ENCODE data around the gene JAK1.

The JAK1 gene

GRCh38 chr1:64893921-64894320 lies 72.4 kb downstream of the JAK1 start:
- no peaks in the 10 kb centered on the region for H3K36me3 ChIP-seq (ENCODE audit: control insufficient read depth, insufficient read depth, low read length)
- no peak overlapping the region for H3K4me3 ChIP-seq (ENCODE audit: low read depth, low read length)
- no peak overlapping the region for H3K9ac ChIP-seq (ENCODE audit: low read depth, low read length)
- peaks cover 20% of the 10 kb centered on the region for H3K4me1 ChIP-seq (ENCODE audit: control insufficient read depth, insufficient read depth, low read length)
- H3K27me3 ChIP-seq (ENCODE audit: control insufficient read depth, insufficient read depth, low read length), result no peaks in the 10 kb centered on the region
- H3K9me3 ChIP-seq (ENCODE audit: control insufficient read depth, insufficient read depth, low read length), result no peaks in the 10 kb centered on the region

DNA sequence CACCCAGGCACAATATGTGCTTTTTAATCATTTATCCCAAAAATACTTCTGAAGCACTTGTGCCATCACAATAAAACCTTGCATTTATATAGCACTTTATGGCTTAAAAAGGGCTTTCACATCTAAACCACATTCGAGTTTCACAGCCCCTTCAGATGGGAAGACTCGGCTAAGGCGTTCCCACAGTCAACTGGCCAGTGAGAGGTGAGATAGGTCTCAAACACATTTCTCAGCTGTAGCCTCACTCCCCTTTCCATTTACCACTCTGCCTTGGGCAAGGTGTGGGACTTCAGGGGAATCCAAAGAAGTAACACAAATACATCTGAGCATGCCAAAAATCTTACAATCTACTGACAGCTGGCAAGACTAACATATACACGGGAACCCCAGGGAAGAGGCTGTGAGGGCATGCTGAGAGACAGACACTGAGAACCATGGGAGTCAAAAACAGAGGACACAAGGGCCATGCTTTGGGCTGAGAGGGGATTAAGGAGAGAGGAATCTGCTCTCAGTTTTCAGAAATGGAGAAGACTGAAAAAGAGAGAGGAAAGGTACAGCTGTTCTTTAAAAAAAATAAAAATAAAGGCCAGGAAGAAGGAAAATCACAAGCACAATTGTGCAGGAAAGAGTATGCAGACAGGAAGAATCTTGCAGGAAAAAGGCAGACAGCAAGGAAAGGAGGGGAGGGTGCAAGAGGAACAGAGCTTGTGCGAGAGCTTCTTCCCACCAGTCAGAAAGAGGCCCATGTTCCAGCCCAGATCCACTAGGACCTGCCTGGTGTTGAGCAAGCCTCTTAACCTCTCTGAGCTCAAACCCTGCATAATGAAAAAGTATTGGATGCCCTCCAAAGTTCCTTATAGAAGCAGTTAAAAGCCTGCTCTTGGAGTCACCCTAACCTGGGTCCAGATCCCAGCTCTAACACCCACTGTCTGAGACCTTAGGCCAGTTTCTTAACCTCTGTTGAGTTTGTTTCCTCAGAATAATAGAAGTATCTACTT lies 73.5 kb downstream of the JAK1 start:
- H3K36me3 ChIP-seq (ENCODE audit: control insufficient read depth, insufficient read depth, low read length), result no peaks in the 10 kb centered on the region
- H3K27me3 ChIP-seq (ENCODE audit: control insufficient read depth, insufficient read depth, low read length), result no peaks in the 10 kb centered on the region
- peaks cover 14% of the 10 kb centered on the region for H3K4me1 ChIP-seq (ENCODE audit: control insufficient read depth, insufficient read depth, low read length)
- H3K9ac ChIP-seq (ENCODE audit: low read depth, low read length), result no peak overlapping the region
- no peaks in the 10 kb centered on the region for H3K9me3 ChIP-seq (ENCODE audit: control insufficient read depth, insufficient read depth, low read length)
- H3K4me3 ChIP-seq (ENCODE audit: low read depth, low read length), result no peak overlapping the region

DNA sequence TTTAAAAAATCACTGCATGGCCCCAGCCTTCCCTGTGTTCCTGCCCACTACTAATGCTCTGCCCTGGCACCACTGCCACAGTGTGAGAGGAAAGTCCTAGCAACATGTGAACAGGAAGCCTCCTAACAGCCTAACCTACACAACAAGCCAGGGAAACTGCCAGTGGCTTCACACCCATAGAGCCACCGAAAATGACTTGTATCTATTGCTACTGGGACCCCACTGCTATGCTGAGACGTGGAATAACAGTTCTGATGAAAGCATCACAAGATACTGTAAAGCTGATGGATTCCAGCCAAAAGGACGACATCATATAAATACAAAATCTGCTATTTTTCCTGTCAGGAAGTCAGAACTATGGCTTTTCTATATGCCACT lies 74.9 kb downstream of the JAK1 start:
- Histone ChIP-seq H3K9ac (ENCODE audit: low read depth, low read length) (no peak overlapping the region), H3K9me3 (ENCODE audit: control insufficient read depth, insufficient read depth, low read length) (no peaks in the 10 kb centered on the region), H3K36me3 (ENCODE audit: control insufficient read depth, insufficient read depth, low read length) (no peaks in the 10 kb centered on the region), H3K4me3 (ENCODE audit: low read depth, low read length) (no peak overlapping the region), H3K4me1 (ENCODE audit: control insufficient read depth, insufficient read depth, low read length) (peaks cover 8% of the 10 kb centered on the region), H3K27me3 (ENCODE audit: control insufficient read depth, insufficient read depth, low read length) (no peaks in the 10 kb centered on the region)

GRCh38 chr1:64890699-64891447 lies 75.5 kb downstream of the JAK1 start:
- Histone ChIP-seq H3K9ac (ENCODE audit: low read depth, low read length) (no peak overlapping the region), H3K4me1 (ENCODE audit: control insufficient read depth, insufficient read depth, low read length) (peaks cover 7% of the 10 kb centered on the region), H3K36me3 (ENCODE audit: control insufficient read depth, insufficient read depth, low read length) (no peaks in the 10 kb centered on the region), H3K4me3 (ENCODE audit: low read depth, low read length) (no peak overlapping the region), H3K27me3 (ENCODE audit: control insufficient read depth, insufficient read depth, low read length) (no peaks in the 10 kb centered on the region), H3K9me3 (ENCODE audit: control insufficient read depth, insufficient read depth, low read length) (no peaks in the 10 kb centered on the region)

GRCh38 chr1:64887689-64888217 lies 78.6 kb downstream of the JAK1 start:
- Histone ChIP-seq H3K9me3 (ENCODE audit: control insufficient read depth, insufficient read depth, low read length) (no peaks in the 10 kb centered on the region), H3K4me1 (ENCODE audit: control insufficient read depth, insufficient read depth, low read length) (peaks cover 2% of the 10 kb centered on the region), H3K27me3 (ENCODE audit: control insufficient read depth, insufficient read depth, low read length) (no peaks in the 10 kb centered on the region), H3K36me3 (ENCODE audit: control insufficient read depth, insufficient read depth, low read length) (no peaks in the 10 kb centered on the region), H3K9ac (ENCODE audit: low read depth, low read length) (no peak overlapping the region), H3K4me3 (ENCODE audit: low read depth, low read length) (no peak overlapping the region)

DNA sequence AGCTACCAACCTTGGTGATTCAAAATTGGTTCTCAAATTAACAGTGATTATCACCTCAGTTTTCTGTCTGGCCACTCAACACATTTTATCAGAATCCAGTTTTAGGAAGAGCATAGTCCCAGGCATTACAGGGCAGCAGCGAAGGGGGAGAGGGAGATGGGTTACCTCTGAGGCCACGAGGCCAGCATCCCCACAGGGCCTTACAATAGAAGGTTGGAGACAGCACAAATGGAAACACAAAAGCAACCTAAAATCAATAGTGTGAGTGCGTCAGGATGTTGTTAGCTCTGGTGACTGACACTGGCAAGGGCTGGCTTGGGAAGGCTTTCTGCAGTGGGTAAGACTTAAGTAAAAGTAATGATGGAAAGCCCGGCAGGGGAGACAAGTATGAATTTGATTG lies 79.5 kb downstream of the JAK1 start:
- no peak overlapping the region for H3K4me3 ChIP-seq (ENCODE audit: low read depth, low read length)
- H3K27me3 ChIP-seq (ENCODE audit: control insufficient read depth, insufficient read depth, low read length), result no peaks in the 10 kb centered on the region
- H3K9me3 ChIP-seq (ENCODE audit: control insufficient read depth, insufficient read depth, low read length), result no peaks in the 10 kb centered on the region
- H3K4me1 ChIP-seq (ENCODE audit: control insufficient read depth, insufficient read depth, low read length), result peaks cover 2% of the 10 kb centered on the region
- H3K36me3 ChIP-seq (ENCODE audit: control insufficient read depth, insufficient read depth, low read length), result no peaks in the 10 kb centered on the region
- no peak overlapping the region for H3K9ac ChIP-seq (ENCODE audit: low read depth, low read length)

DNA sequence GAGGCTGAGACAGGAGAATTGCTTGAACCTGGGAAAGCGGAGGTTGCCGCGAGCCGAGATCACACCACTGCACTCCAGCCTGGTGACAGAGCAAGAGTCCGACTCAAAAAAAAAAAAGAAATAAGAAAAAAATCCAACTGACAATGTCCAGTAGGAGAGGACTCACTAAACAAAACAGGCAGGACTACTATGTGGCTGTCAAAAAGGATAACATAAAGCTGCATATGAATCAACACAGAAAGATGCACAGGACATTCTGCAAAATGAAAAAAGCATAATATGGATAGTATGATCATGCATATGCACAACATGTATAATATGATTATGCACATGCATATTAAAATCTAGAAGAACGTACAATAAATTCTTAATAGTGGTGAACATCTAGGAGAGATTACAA lies 80.7 kb downstream of the JAK1 start:
- Histone ChIP-seq H3K4me1 (ENCODE audit: control insufficient read depth, insufficient read depth, low read length) (peaks cover 2% of the 10 kb centered on the region), H3K9me3 (ENCODE audit: control insufficient read depth, insufficient read depth, low read length) (no peaks in the 10 kb centered on the region), H3K27me3 (ENCODE audit: control insufficient read depth, insufficient read depth, low read length) (no peaks in the 10 kb centered on the region), H3K4me3 (ENCODE audit: low read depth, low read length) (no peak overlapping the region), H3K9ac (ENCODE audit: low read depth, low read length) (no peak overlapping the region), H3K36me3 (ENCODE audit: control insufficient read depth, insufficient read depth, low read length) (no peaks in the 10 kb centered on the region)

GRCh38 chr1:64884261-64885040 lies 81.9 kb downstream of the JAK1 start:
- Histone ChIP-seq H3K4me1 (ENCODE audit: control insufficient read depth, insufficient read depth, low read length) (peaks cover 2% of the 10 kb centered on the region), H3K9me3 (ENCODE audit: control insufficient read depth, insufficient read depth, low read length) (no peaks in the 10 kb centered on the region)

DNA sequence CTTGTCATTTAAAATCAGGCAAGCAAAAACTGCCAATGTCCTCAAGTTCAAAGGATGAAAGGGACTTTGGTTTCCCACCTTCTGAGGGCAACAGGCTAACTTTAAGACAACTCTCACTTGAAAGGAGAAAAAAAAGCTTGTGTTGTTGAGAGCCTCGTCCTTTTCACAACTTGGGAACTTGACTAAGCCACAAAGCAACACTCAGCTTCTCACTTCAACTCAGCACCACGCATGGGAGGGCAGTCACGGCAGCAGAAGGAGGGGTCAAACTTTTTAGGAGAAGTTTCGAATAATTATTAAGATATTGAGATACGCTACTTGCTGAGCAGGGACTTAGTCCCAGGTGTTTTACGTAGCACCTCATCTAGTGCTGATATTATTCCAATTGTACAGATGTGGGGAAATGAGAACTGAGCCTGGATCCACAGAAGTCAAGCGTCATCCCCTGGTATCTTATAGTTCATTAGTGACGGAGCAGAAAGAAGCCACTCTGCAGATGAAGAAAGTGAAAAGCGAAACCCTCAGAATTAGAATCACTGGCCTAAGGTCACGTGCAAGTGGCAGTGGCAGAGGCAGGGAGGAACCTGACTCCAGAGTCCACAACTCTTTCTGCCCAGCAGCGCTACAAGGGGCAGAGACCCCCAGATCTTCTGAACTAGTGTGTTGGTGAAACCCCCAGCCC lies 83.6 kb downstream of the JAK1 start:
- Histone ChIP-seq H3K4me3 (ENCODE audit: low read depth, low read length) (no peak overlapping the region), H3K9ac (ENCODE audit: low read depth, low read length) (no peak overlapping the region), H3K36me3 (ENCODE audit: control insufficient read depth, insufficient read depth, low read length) (peaks cover 2% of the 10 kb centered on the region), H3K27me3 (ENCODE audit: control insufficient read depth, insufficient read depth, low read length) (no peaks in the 10 kb centered on the region), H3K9me3 (ENCODE audit: control insufficient read depth, insufficient read depth, low read length) (no peaks in the 10 kb centered on the region), H3K4me1 (ENCODE audit: control insufficient read depth, insufficient read depth, low read length) (peaks cover 2% of the 10 kb centered on the region)

More at GRCh38 chr1:64884261-64885040, 81.9 kb downstream of the JAK1 start:
- Histone ChIP-seq H3K27me3 (ENCODE audit: control insufficient read depth, insufficient read depth, low read length) (no peaks in the 10 kb centered on the region), H3K36me3 (ENCODE audit: control insufficient read depth, insufficient read depth, low read length) (no peaks in the 10 kb centered on the region), H3K4me3 (ENCODE audit: low read depth, low read length) (no peak overlapping the region), H3K9ac (ENCODE audit: low read depth, low read length) (no peak overlapping the region)

DNA sequence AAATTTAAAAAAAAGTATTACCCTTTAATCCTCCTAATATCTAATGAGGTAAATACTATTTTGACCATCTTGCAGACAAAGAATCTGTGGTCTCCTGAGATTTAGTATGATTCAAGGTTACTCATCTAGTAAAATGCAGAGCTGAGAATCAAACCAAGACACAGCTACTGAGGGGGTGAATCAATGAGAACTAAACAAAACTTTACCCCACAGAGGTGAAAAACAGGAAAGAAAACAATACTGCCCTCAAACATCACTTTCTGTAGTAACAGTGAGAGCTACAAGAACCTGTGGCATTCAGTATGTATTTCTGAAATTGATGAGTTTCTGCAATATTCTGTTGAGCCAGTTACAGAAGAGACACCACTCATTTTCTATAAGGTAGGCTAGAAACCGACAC lies 85.1 kb downstream of the JAK1 start:
- H3K9me3 ChIP-seq (ENCODE audit: control insufficient read depth, insufficient read depth, low read length), result no peaks in the 10 kb centered on the region
- H3K36me3 ChIP-seq (ENCODE audit: control insufficient read depth, insufficient read depth, low read length), result peaks cover 3% of the 10 kb centered on the region
- no peak overlapping the region for H3K4me3 ChIP-seq (ENCODE audit: low read depth, low read length)
- H3K9ac ChIP-seq (ENCODE audit: low read depth, low read length), result no peak overlapping the region
- no peaks in the 10 kb centered on the region for H3K4me1 ChIP-seq (ENCODE audit: control insufficient read depth, insufficient read depth, low read length)
- H3K27me3 ChIP-seq (ENCODE audit: control insufficient read depth, insufficient read depth, low read length), result no peaks in the 10 kb centered on the region

- H3K36me3 ChIP-seq (ENCODE audit: control insufficient read depth, insufficient read depth, low read length), result peaks cover 3% of the 10 kb centered on the region
- H3K4me3 ChIP-seq (ENCODE audit: low read depth, low read length), result no peak overlapping the region
Measured at GRCh38 chr1:64880449-64880848, 85.9 kb downstream of the JAK1 start.

More at GRCh38 chr1:64880449-64880848, 85.9 kb downstream of the JAK1 start:
- Histone ChIP-seq H3K9me3 (ENCODE audit: control insufficient read depth, insufficient read depth, low read length) (no peaks in the 10 kb centered on the region), H3K27me3 (ENCODE audit: control insufficient read depth, insufficient read depth, low read length) (no peaks in the 10 kb centered on the region), H3K4me1 (ENCODE audit: control insufficient read depth, insufficient read depth, low read length) (no peaks in the 10 kb centered on the region), H3K9ac (ENCODE audit: low read depth, low read length) (no peak overlapping the region)

Measured in iPS-15b (cell line).